H9 (cell line): ENCODE measurements around the gene ANKMY2. TPM values are rescaled to one million over a fixed set of nuclear protein-coding genes. Genes with fewer than 3 reads are reported as not detected.

Experiments used
- DNase-seq: peaks from one replicate; pipeline ENCODE4 v3.0.0-alpha.2; 2017
- H2AFZ ChIP-seq: one replicate; pipeline ENCODE4 v1.6.1; 2013; ENCODE audit warnings: mild to moderate bottlenecking, low read length, control low read depth, moderate library complexity
- H2AK5ac ChIP-seq: 2 replicates; pipeline ENCODE4 v1.6.1; 2013; ENCODE audit warnings: low read length, control low read depth, mixed read lengths; ENCODE audit not compliant: insufficient read length
- H2BK120ac ChIP-seq: one replicate; pipeline ENCODE4 v1.6.1; 2013; ENCODE audit warnings: low read depth, mild to moderate bottlenecking, low read length, control low read depth, inconsistent platforms; ENCODE audit not compliant: poor library complexity, severe bottlenecking
- H2BK12ac ChIP-seq: 2 replicates; pipeline ENCODE4 v1.6.1; 2013; ENCODE audit warnings: low read length, control low read depth, mixed read lengths, low read depth; ENCODE audit not compliant: insufficient read length
- H2BK15ac ChIP-seq: 2 replicates; pipeline ENCODE4 v1.6.1; 2013; ENCODE audit warnings: low read depth, low read length, control low read depth
- H2BK20ac ChIP-seq: one replicate; pipeline ENCODE4 v1.6.1; 2013; ENCODE audit warnings: low read depth, mild to moderate bottlenecking, low read length, control low read depth, inconsistent platforms; ENCODE audit not compliant: poor library complexity, severe bottlenecking
- H2BK5ac ChIP-seq: 2 replicates; pipeline ENCODE4 v1.6.1; 2013; ENCODE audit warnings: low read length, control low read depth, mixed read lengths; ENCODE audit not compliant: insufficient read length
- H3K14ac ChIP-seq: 2 replicates; pipeline ENCODE4 v1.6.1; 2013; ENCODE audit warnings: low read length, control low read depth; ENCODE audit not compliant: insufficient read depth
- H3K18ac ChIP-seq: 2 replicates; pipeline ENCODE4 v1.6.1; 2013; ENCODE audit warnings: low read depth, mild to moderate bottlenecking, mixed read lengths, low read length, control low read depth; ENCODE audit not compliant: insufficient read length
- H3K23ac ChIP-seq: 2 replicates; pipeline ENCODE4 v1.6.1; 2013; ENCODE audit warnings: low read length, control low read depth, mixed read lengths, low read depth; ENCODE audit not compliant: insufficient read length
- H3K23me2 ChIP-seq: 2 replicates; pipeline ENCODE4 v1.6.1; 2013; ENCODE audit warnings: low read depth, mild to moderate bottlenecking, mixed read lengths, low read length, control low read depth; ENCODE audit not compliant: insufficient read length, poor library complexity, severe bottlenecking
- H3K27ac ChIP-seq: 2 replicates; pipeline ENCODE4 v1.5.1; 2013; ENCODE audit warnings: low read length, control low read depth, mixed read lengths, low read depth; ENCODE audit not compliant: insufficient read length
- H3K27me3 ChIP-seq: 2 replicates; pipeline ENCODE4 v1.6.1; 2013; ENCODE audit warnings: low read length, control low read depth, inconsistent platforms; ENCODE audit not compliant: insufficient read depth
- H3K4ac ChIP-seq: 2 replicates; pipeline ENCODE4 v1.6.1; 2013; ENCODE audit warnings: low read depth, mild to moderate bottlenecking, control low read depth, inconsistent platforms, low read length, moderate library complexity
- H3K4me1 ChIP-seq: 2 replicates; pipeline ENCODE4 v1.6.1; 2013; ENCODE audit warnings: low read length, control low read depth, inconsistent platforms; ENCODE audit not compliant: insufficient read depth
- H3K4me2 ChIP-seq: 2 replicates; pipeline ENCODE4 v1.6.1; 2013; ENCODE audit warnings: low read length, control low read depth, mixed read lengths; ENCODE audit not compliant: insufficient read length, insufficient read depth
- H3K56ac ChIP-seq: 2 replicates; pipeline ENCODE4 v1.6.1; 2013; ENCODE audit warnings: low read depth, mild to moderate bottlenecking, mixed read lengths, low read length, control low read depth; ENCODE audit not compliant: insufficient read length
- H3K79me1 ChIP-seq: 2 replicates; pipeline ENCODE4 v1.6.1; 2013; ENCODE audit warnings: low read depth, mild to moderate bottlenecking, moderate library complexity, low read length, control low read depth, inconsistent platforms; ENCODE audit not compliant: insufficient read depth, poor library complexity, severe bottlenecking
- H3K79me2 ChIP-seq: 2 replicates; pipeline ENCODE4 v1.6.1; 2013; ENCODE audit warnings: low read length, control low read depth, inconsistent platforms; ENCODE audit not compliant: insufficient read depth
- H3K9ac ChIP-seq: 2 replicates; pipeline ENCODE4 v1.6.1; 2013; ENCODE audit warnings: low read length, control low read depth, mixed read lengths; ENCODE audit not compliant: insufficient read length; ENCODE audit errors: extremely low read depth
- H3K9me3 ChIP-seq: one replicate; pipeline ENCODE4 v1.6.1; 2013; ENCODE audit warnings: low read depth, low read length, inconsistent platforms; ENCODE audit not compliant: control insufficient read depth
- H3T11ph ChIP-seq: one replicate; pipeline ENCODE4 v1.6.1; 2013; ENCODE audit warnings: mild to moderate bottlenecking, low read length, control low read depth, inconsistent platforms
- H4K20me1 ChIP-seq: one replicate; pipeline ENCODE4 v1.6.1; 2013; ENCODE audit not compliant: control insufficient read depth, insufficient read length, insufficient read depth
- H4K5ac ChIP-seq: 2 replicates; pipeline ENCODE4 v1.6.1; 2013; ENCODE audit warnings: low read depth, mild to moderate bottlenecking, mixed read lengths, low read length, control low read depth; ENCODE audit not compliant: insufficient read length
- H4K8ac ChIP-seq: replicated peaks from 2 replicates; pipeline ENCODE4 v1.6.1; 2013; ENCODE audit warnings: low read length, control low read depth, mixed read lengths, low read depth; ENCODE audit not compliant: insufficient read length
- H4K91ac ChIP-seq: 2 replicates; pipeline ENCODE4 v1.6.1; 2013; ENCODE audit warnings: low read depth, mild to moderate bottlenecking, moderate library complexity, mixed read lengths, low read length, control low read depth; ENCODE audit not compliant: insufficient read length
- H3K27ac Mint-ChIP-seq, 3 experiments: 2 replicates in 2 of 3; 3 replicates in 1 of 3; pipeline ENCODE4 v1.8.0; 2020 to 2021; ENCODE audit warnings: mixed read lengths in 3 of 3, mild to moderate bottlenecking in 1 of 3, moderate library complexity in 1 of 3
- H3K27me3 Mint-ChIP-seq: 2 replicates; pipeline ENCODE4 v1.8.0; 2021; ENCODE audit warnings: low read depth, mild to moderate bottlenecking, moderate library complexity, mixed read lengths
- H3K36me3 Mint-ChIP-seq, 3 experiments: 2 replicates in 2 of 3; 3 replicates in 1 of 3; pipeline ENCODE4 v1.8.0; 2020 to 2021; ENCODE audit warnings: low read depth in 3 of 3, mixed read lengths in 3 of 3; ENCODE audit not compliant: insufficient read depth in 1 of 3
- H3K4me1 Mint-ChIP-seq, 2 experiments: 2 replicates each; pipeline ENCODE4 v1.8.0; 2020; ENCODE audit warnings: mixed read lengths in 2 of 2
- H3K4me3 Mint-ChIP-seq, 2 experiments: 2 replicates in 1 of 2; 3 replicates in 1 of 2; pipeline ENCODE4 v1.8.0; 2020 to 2021; ENCODE audit warnings: mild to moderate bottlenecking in 2 of 2, mixed read lengths in 2 of 2, moderate library complexity in 1 of 2
- H3K9me3 Mint-ChIP-seq, 2 experiments: 2 replicates in 1 of 2; 3 replicates in 1 of 2; pipeline ENCODE4 v1.8.0; 2020; ENCODE audit warnings: mild to moderate bottlenecking in 2 of 2, mixed read lengths in 2 of 2, moderate library complexity in 1 of 2
- CTCF ChIP-seq: fragments of 200-600 bp; sonication (generic); conservative IDR thresholded peaks from 3 replicates; pipeline ENCODE4 v1.8.0; 2021; ENCODE audit warnings: antibody characterized with exemption, mild to moderate bottlenecking
- total RNA-seq: library from RNA; stranded (reverse); gene quantifications from 2 replicates; pipeline ENCODE4 v1.2.1, GENCODE V29; 2021

The ANKMY2 gene
- total RNA-seq, 1 experiment from 2014 or later: 12.7 TPM

GRCh38 chr7:16603633-16604032, 41.9 kb downstream of the ANKMY2 start:
- Histone ChIP-seq H3K4ac (no peak overlapping the region), H2BK15ac (no peak overlapping the region), H3K56ac (no peak overlapping the region), H2BK120ac (no peak overlapping the region), H3T11ph (no peak overlapping the region), H2BK5ac (no peak overlapping the region), H3K23ac (no peak overlapping the region), H3K79me1 (no peaks in the 10 kb centered on the region), H3K14ac (no peak overlapping the region), H3K4me1 (no peaks in the 10 kb centered on the region), H4K5ac (no peak overlapping the region), H2BK20ac (no peak overlapping the region), H4K8ac (no peak overlapping the region), H3K9ac (no peak overlapping the region), H2BK12ac (no peak overlapping the region), H4K20me1 (no peaks in the 10 kb centered on the region), H2AK5ac (no peak overlapping the region), H3K4me2 (no peak overlapping the region), H3K9me3 (no peaks in the 10 kb centered on the region), H2AFZ (no peak overlapping the region), H3K79me2 (no peaks in the 10 kb centered on the region), H3K18ac (no peak overlapping the region), H4K91ac (no peak overlapping the region), H3K27ac (no peak overlapping the region), H3K27me3 (no peaks in the 10 kb centered on the region), H3K23me2 (no peaks in the 10 kb centered on the region)
- Mint-ChIP-seq H3K4me1 (peaks cover 1 to 2% of the 10 kb centered on the region in 2 experiments; a peak in 3 of 4 replicates), H3K36me3 (peaks cover 7 to 21% (median 7%) of the 10 kb centered on the region in 3 experiments; a peak in 4 of 7 replicates), H3K27ac (no peak overlapping the region), H3K4me3 (no peak overlapping the region), H3K9me3 (no peaks in the 10 kb centered on the region), H3K27me3 (no peaks in the 10 kb centered on the region)
- no peak for TF ChIP-seq CTCF
- DNase-seq: no peak
